IMR-90 (cell line): ENCODE data around the gene TOMM20. TPM values are rescaled to one million over a fixed set of nuclear protein-coding genes. Genes with fewer than 3 reads are reported as not detected.

Experiments used
- ATAC-seq: fragments of 200-7000 bp; cut with Tn5 transposase; 2 replicates; pipeline ENCODE4 v1.9.1; 2020; ENCODE audit warnings: low read depth, mild to moderate bottlenecking, moderate library complexity
- BruUV-seq: library from RNA; stranded (reverse); fragments of 400-500 nt; replicated peaks from 2 replicates; lab custom pipeline; 2021; lab: Mats Ljungman, UMichigan
- CTCF ChIA-PET: fragments of 300-600 bp; formaldehyde crosslinking; extraction: SDS; loops from one replicate; lab custom pipeline; 2021; ENCODE audit warnings: antibody characterized with exemption; lab: Yijun Ruan, JAX
- POLR2A ChIA-PET: fragments of 300-600 bp; sonication (Branson Sonifier 250); formaldehyde crosslinking; loops from one replicate; lab custom pipeline; 2022; ENCODE audit warnings: antibody characterized with exemption; ENCODE audit not compliant: unreplicated experiment; lab: Charles Lee
- DNase-seq: peaks from one replicate; pipeline ENCODE4 v3.0.0; 2013
- H2AFZ ChIP-seq: replicated peaks from 2 replicates; pipeline ENCODE3; 2013; ENCODE audit warnings: low read length, mild to moderate bottlenecking; ENCODE audit not compliant: poor library complexity
- H2AK5ac ChIP-seq: 2 replicates; pipeline ENCODE4 v1.6.1; 2013; ENCODE audit warnings: low read depth, low read length, inconsistent platforms
- H2AK9ac ChIP-seq: replicated peaks from 2 replicates; pipeline ENCODE3; 2013; ENCODE audit warnings: mild to moderate bottlenecking, low read depth, low read length, moderate library complexity; ENCODE audit not compliant: poor library complexity
- H2BK120ac ChIP-seq: 2 replicates; pipeline ENCODE4 v1.6.1; 2013; ENCODE audit warnings: low read depth, low read length, inconsistent platforms
- H2BK15ac ChIP-seq: 3 replicates; pipeline ENCODE4 v1.6.1; 2013; ENCODE audit warnings: low read depth, low read length, inconsistent platforms
- H2BK20ac ChIP-seq: 2 replicates; pipeline ENCODE4 v1.6.1; 2013; ENCODE audit warnings: low read depth, mild to moderate bottlenecking, inconsistent platforms, low read length, moderate library complexity
- H2BK5ac ChIP-seq: 2 replicates; pipeline ENCODE4 v1.6.1; 2013; ENCODE audit warnings: mild to moderate bottlenecking, low read depth, low read length, inconsistent platforms; ENCODE audit not compliant: poor library complexity, severe bottlenecking
- H3K14ac ChIP-seq: replicated peaks from 2 replicates; pipeline ENCODE4 v1.6.1; 2013; ENCODE audit warnings: low read depth, low read length, inconsistent platforms
- H3K18ac ChIP-seq: 2 replicates; pipeline ENCODE4 v1.6.1; 2013; ENCODE audit warnings: low read depth, low read length, control low read depth
- H3K23ac ChIP-seq: 2 replicates; pipeline ENCODE4 v1.6.1; 2013; ENCODE audit warnings: low read depth, low read length, inconsistent platforms
- H3K27ac ChIP-seq: 2 replicates; pipeline ENCODE4 v1.5.1; 2013; ENCODE audit warnings: mild to moderate bottlenecking, control low read depth, low read length; ENCODE audit not compliant: insufficient read depth
- H3K27me3 ChIP-seq: 2 replicates; pipeline ENCODE4 v1.6.1; 2013; ENCODE audit warnings: low read length; ENCODE audit not compliant: control insufficient read depth, insufficient read depth
- H3K36me3 ChIP-seq: 2 replicates; pipeline ENCODE4 v1.6.1; 2013; ENCODE audit warnings: low read length, mixed read lengths; ENCODE audit not compliant: control insufficient read depth, insufficient read depth
- H3K4ac ChIP-seq: 2 replicates; pipeline ENCODE4 v1.6.1; 2013; ENCODE audit warnings: low read depth, low read length, inconsistent platforms
- H3K4me1 ChIP-seq: 2 replicates; pipeline ENCODE4 v1.6.1; 2013; ENCODE audit warnings: low read length, mixed read lengths; ENCODE audit not compliant: control insufficient read depth, insufficient read depth
- H3K4me2 ChIP-seq: 2 replicates; pipeline ENCODE4 v1.6.1; 2013; ENCODE audit warnings: low read depth, mild to moderate bottlenecking, control low read depth, low read length, moderate library complexity
- H3K4me3 ChIP-seq: 2 replicates; pipeline ENCODE4 v1.5.1; 2013; ENCODE audit warnings: low read depth, mild to moderate bottlenecking, control low read depth, low read length, moderate library complexity; ENCODE audit not compliant: insufficient read depth
- H3K56ac ChIP-seq: 2 replicates; pipeline ENCODE4 v1.6.1; 2013; ENCODE audit warnings: low read length, inconsistent platforms; ENCODE audit not compliant: insufficient read depth; ENCODE audit errors: extremely low read depth
- H3K79me1 ChIP-seq, 2 experiments: 2 replicates each; pipeline ENCODE4 v1.6.1; 2013; ENCODE audit warnings: low read length in 2 of 2, inconsistent platforms in 1 of 2, low read depth in 1 of 2
- H3K9ac ChIP-seq: 2 replicates; pipeline ENCODE4 v1.6.1; 2013; ENCODE audit warnings: low read depth, low read length, control low read depth
- H3K9me1 ChIP-seq: 2 replicates; pipeline ENCODE4 v1.6.1; 2013; ENCODE audit warnings: low read length, inconsistent platforms; ENCODE audit not compliant: insufficient read depth
- H3K9me3 ChIP-seq: 2 replicates; pipeline ENCODE4 v1.6.1; 2013; ENCODE audit warnings: low read length; ENCODE audit not compliant: control insufficient read depth, insufficient read depth
- H4K20me1 ChIP-seq: 2 replicates; pipeline ENCODE4 v1.6.1; 2013; ENCODE audit warnings: low read length, inconsistent platforms; ENCODE audit not compliant: insufficient read depth
- H4K5ac ChIP-seq: 2 replicates; pipeline ENCODE4 v1.6.1; 2013; ENCODE audit warnings: mild to moderate bottlenecking, low read depth, low read length, control low read depth
- H4K8ac ChIP-seq, 2 experiments: 2 replicates each; pipeline ENCODE4 v1.6.1; 2013; ENCODE audit warnings: low read depth in 2 of 2, low read length in 2 of 2, control low read depth in 1 of 2, inconsistent platforms in 1 of 2
- H4K91ac ChIP-seq: 2 replicates; pipeline ENCODE4 v1.6.1; 2013; ENCODE audit warnings: low read depth, low read length, inconsistent platforms; ENCODE audit not compliant: insufficient read depth
- MAFK ChIP-seq: IDR thresholded peaks from 2 replicates; pipeline ENCODE4 v1.6.1; 2012; ENCODE audit warnings: low read depth, low read length, improper control_type of control experiment
- MXI1 ChIP-seq: IDR thresholded peaks from 2 replicates; pipeline ENCODE4 v1.6.1; 2012; ENCODE audit warnings: low read depth, mild to moderate bottlenecking, low read length, moderate library complexity, borderline replicate concordance
- RAD21 ChIP-seq: IDR thresholded peaks from 2 replicates; pipeline ENCODE4 v1.6.1; 2012; ENCODE audit warnings: low read length, improper control_type of control experiment
- RCOR1 ChIP-seq: IDR thresholded peaks from 2 replicates; pipeline ENCODE4 v1.6.1; 2012; ENCODE audit warnings: mild to moderate bottlenecking, low read length, improper control_type of control experiment; ENCODE audit not compliant: insufficient replicate concordance
- WGBS, 2 experiments: methylation state at CpG; one replicate each; pipeline versions ENCODE4 v1.1.5 to v1.1.7; 2013; ENCODE audit warnings: missing lambda C conversion rate in 2 of 2; ENCODE audit not compliant: insufficient read length in 1 of 2; ENCODE audit errors: extremely low coverage in 2 of 2; 5-methylcytosine and 5-hydroxymethylcytosine counted together
- dilution Hi-C: fragments of 300-500 bp; cut with HindIII; formaldehyde crosslinking; loops from one replicate; pipeline ENCODE4 v1.14.3; 2018; ENCODE audit warnings: low sequenced_read_pairs; ENCODE audit not compliant: unreplicated experiment
- in situ Hi-C: fragments of 300-500 bp; cut with MboI; formaldehyde crosslinking; loops from 3 replicates; pipeline ENCODE4 v1.14.3; 2019; ENCODE audit warnings: low sequenced_read_pairs, inconsistent platforms, mixed read lengths
- intact Hi-C: fragments of 100-400 bp; cut with micrococcal nuclease; formaldehyde crosslinking; loops from 2 replicates; pipeline ENCODE4 v1.10.0; 2022
- polyA plus RNA-seq, 3 experiments: library from polyadenylated mRNA; depleted of rRNA; stranded (reverse); fragments of >200 nt; gene quantifications; 2 replicates each; pipeline ENCODE4 v1.2.3, GENCODE V29; 2012; ENCODE audit warnings: low replicate concordance in 1 of 3
- total RNA-seq: library from RNA; depleted of rRNA; stranded (reverse); fragments of >200 nt; gene quantifications from 2 replicates; pipeline ENCODE4 v1.2.3, GENCODE V29; 2012

TOMM20 gene
- total and polyA plus RNA-seq, 2 of the 4 experiments (the other 2 are of a cell fraction): 75.3 to 84.4 TPM

- Histone ChIP-seq H3K4ac (peak overlapping the region; percentile 27), H3K27ac (peak overlapping the region; percentile 34; the same call in 1 of the 2 replicates), H3K36me3 (no peaks in the 10 kb centered on the region), H3K4me2 (no peak overlapping the region), H4K20me1 (no peaks in the 10 kb centered on the region; the same call in 1 of the 2 replicates), H2AFZ (peak overlapping the region; percentile 8), H4K91ac (peak overlapping the region; percentile 67), H3K14ac (peak overlapping the region; percentile 42; the same call in 1 of the 2 replicates), H4K8ac (peak overlapping the region; percentile 13 to 60), H2AK9ac (peak overlapping the region; percentile 43), H3K4me3 (no peak overlapping the region), H2BK5ac (peak overlapping the region; percentile 72), H2BK20ac (peak overlapping the region; percentile 22), H2BK120ac (peak overlapping the region; percentile 82), H3K23ac (0 out of 2 replicates have a peak overlapping the region, but pooled peaks have one; percentile 28), H3K9ac (no peak overlapping the region), H3K79me1 (peaks cover 0 to 3% of the 10 kb centered on the region in 2 experiments; a peak in 1 of 4 replicates), H2BK15ac (peak overlapping the region; percentile 65; the same call in 2 of the 3 replicates), H2AK5ac (peak overlapping the region; percentile 77), H3K27me3 (no peaks in the 10 kb centered on the region), H3K56ac (no peak overlapping the region), H3K4me1 (peaks cover 35% of the 10 kb centered on the region), H3K18ac (peak overlapping the region; percentile 51), H4K5ac (peak overlapping the region; percentile 28), H3K9me1 (peaks cover 27% of the 10 kb centered on the region), H3K9me3 (no peaks in the 10 kb centered on the region)
- in situ Hi-C loops: loop anchor here (5.0 to 25.0 kb wide), 4 partner anchors 97 to 467 kb away; partner anchors contain the start of gene IRF2BP2
- ATAC-seq: no peak
- ChIA-PET CTCF (interaction anchor here (1.3 kb wide), 1 partner anchor 593 kb away, joined by 3 read pairs; no protein-coding TSS in a partner anchor), POLR2A (interaction anchor here (0.6 kb wide), 1 partner anchor 403 kb away, joined by 3 read pairs; no protein-coding TSS in a partner anchor)
- dilution Hi-C loops: no loop called here
- intact Hi-C loops: loop anchor here (5.0 kb wide), 1 partner anchor 67 kb away; no protein-coding TSS in a partner anchor
- peak; percentile 62 for DNase-seq
- 100% methylated on average over 2 of the region's 8 CpGs; no CpG with 5 or more reads in 1 of the 2 experiments for WGBS, 2 experiments
- TF ChIP-seq MXI1 (no peak), MAFK (peak; percentile 17; the same call in 1 of the 2 replicates), RAD21 (no peak), RCOR1 (peak; percentile 74)
- no TSS peak for BruUV-seq
These were observed 49.0 kb downstream of the TOMM20 start for GRCh38 chr1:235079443-235080296.
